Skeletal muscle tissue (tissue), 4 donors: ENCODE data around the gene NPHS1. TPM values are rescaled to one million over a fixed set of nuclear protein-coding genes. Genes with fewer than 3 reads are reported as not detected.

Experiments used
- H3K27ac ChIP-seq: one replicate; pipeline ENCODE4 v1.7.0; 2013; ENCODE audit warnings: mild to moderate bottlenecking, low read depth, low read length, inconsistent platforms
- H3K27me3 ChIP-seq, 3 donors: one replicate each; pipeline ENCODE4 v1.7.0; 2013; ENCODE audit warnings: low read length in 3 of 3; ENCODE audit not compliant: control insufficient read depth in 3 of 3, insufficient read depth in 3 of 3
- H3K36me3 ChIP-seq, 3 donors: one replicate each; pipeline ENCODE4 v1.7.0; 2013; ENCODE audit warnings: low read length in 3 of 3; ENCODE audit not compliant: control insufficient read depth in 3 of 3, insufficient read depth in 3 of 3
- H3K4me1 ChIP-seq, 3 donors: one replicate each; pipeline ENCODE4 v1.7.0; 2013; ENCODE audit warnings: low read length in 3 of 3, mild to moderate bottlenecking in 3 of 3; ENCODE audit not compliant: control insufficient read depth in 3 of 3, insufficient read depth in 3 of 3
- H3K4me3 ChIP-seq, 3 donors: one replicate each; pipeline ENCODE4 v1.7.0; 2013; ENCODE audit warnings: low read length in 3 of 3
- H3K9ac ChIP-seq, 3 donors: one replicate each; pipeline ENCODE4 v1.7.0; 2013; ENCODE audit warnings: low read length in 3 of 3, mild to moderate bottlenecking in 3 of 3, moderate library complexity in 2 of 3, low read depth in 1 of 3
- H3K9me3 ChIP-seq, 3 donors: one replicate each; pipeline ENCODE4 v1.7.0; 2013; ENCODE audit warnings: low read length in 3 of 3; ENCODE audit not compliant: control insufficient read depth in 3 of 3
- total RNA-seq: library from RNA; depleted of rRNA; stranded (reverse); fragments of >200 nt; gene quantifications from one replicate; pipeline ENCODE4 v1.2.3, GENCODE V29; 2014
- donor health status: Osteomylitis.

NPHS1 gene
- total RNA-seq, 1 donor from 2014 or later = under 0.01 TPM

DNA sequence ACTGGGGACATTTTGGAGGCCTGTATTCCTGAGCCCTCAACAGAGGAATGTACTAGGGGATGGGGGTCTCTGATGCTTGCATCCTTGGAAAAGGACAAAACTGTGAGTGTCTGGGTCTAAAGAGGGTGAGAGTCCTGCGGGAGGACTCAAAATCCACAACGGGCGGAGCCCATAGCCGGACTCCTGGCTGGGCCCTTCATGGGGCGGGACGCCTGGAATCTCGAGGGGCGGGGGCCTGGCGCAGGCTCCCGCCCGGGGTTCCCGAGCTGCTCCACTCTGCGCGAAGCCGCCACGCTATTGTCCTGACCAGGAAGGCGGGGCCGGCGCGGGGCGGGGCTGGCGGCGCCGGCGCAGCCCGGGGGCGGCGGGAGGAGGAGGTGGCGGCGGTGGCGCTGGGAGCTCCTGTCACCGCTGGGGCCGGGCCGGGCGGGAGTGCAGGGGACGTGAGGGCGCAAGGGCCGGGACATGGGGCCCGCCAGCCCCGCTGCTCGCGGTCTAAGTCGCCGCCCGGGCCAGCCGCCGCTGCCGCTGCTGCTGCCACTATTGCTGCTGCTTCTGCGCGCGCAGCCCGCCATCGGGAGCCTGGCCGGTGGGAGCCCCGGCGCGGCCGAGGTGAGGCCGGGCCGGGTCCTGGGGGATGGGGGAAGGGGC is 16.0 kb upstream of the NPHS1 start, which contains the start of gene APLP1:
Gene APLP1, plus strand, starts transcription at position 403 of the 651 bp plus-strand sequence. Its CDS starts 63 bp downstream, at position 466.
- Histone ChIP-seq H3K36me3 (no peaks in the 10 kb centered on the region), H3K27me3 (peaks cover 44 to 56% (median 55%) of the 10 kb centered on the region in 3 donors), H3K4me1 (peaks cover 4 to 13% (median 12%) of the 10 kb centered on the region in 3 donors), H3K9ac (no peak within 1 kb of the TSS), H3K27ac (no peak within 1 kb of the TSS), H3K9me3 (no peaks in the 10 kb centered on the region), H3K4me3 (peak within 1 kb of the TSS in 1 of 3 donors; percentile 54)

GRCh38 chr19:35863018-35863417 is 10.7 kb upstream of the NPHS1 start:
- Histone ChIP-seq H3K9me3 (no peaks in the 10 kb centered on the region), H3K27me3 (peaks cover 56 to 69% (median 62%) of the 10 kb centered on the region in 3 donors), H3K9ac (no peak overlapping the region)

DNA sequence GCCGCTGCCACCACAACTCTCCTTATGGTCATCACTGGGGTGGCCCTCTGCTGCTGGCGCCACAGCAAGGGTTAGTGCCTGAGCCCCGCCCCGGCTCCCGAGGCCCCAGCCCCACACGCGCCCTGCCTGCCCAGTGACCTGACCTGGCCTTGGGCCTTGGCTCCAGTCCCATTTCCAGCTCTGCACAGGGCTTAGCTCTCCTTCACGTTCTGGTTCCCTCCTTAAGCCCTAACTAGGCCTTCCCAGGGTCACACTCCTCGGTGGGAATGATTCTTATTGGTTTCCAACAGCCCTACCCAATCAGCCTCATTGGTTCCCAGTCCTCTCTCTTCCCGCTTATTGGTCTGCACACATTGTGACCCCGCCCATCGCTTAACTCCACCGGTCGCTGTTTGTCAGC is 10.2 kb upstream of the NPHS1 start:
- Histone ChIP-seq H3K27me3 (peaks cover 53 to 66% (median 65%) of the 10 kb centered on the region in 3 donors), H3K36me3 (no peaks in the 10 kb centered on the region), H3K4me1 (no peaks in the 10 kb centered on the region), H3K9me3 (no peaks in the 10 kb centered on the region), H3K9ac (no peak overlapping the region), H3K4me3 (no peak overlapping the region), H3K27ac (no peak overlapping the region)

More at GRCh38 chr19:35863018-35863417, 10.7 kb upstream of the NPHS1 start:
- H3K4me1 ChIP-seq = peaks cover 0 to under 1% (median 0%) of the 10 kb centered on the region in 3 donors
- H3K4me3 ChIP-seq = no peak overlapping the region
- H3K36me3 ChIP-seq = no peaks in the 10 kb centered on the region
- no peak overlapping the region for H3K27ac ChIP-seq

DNA sequence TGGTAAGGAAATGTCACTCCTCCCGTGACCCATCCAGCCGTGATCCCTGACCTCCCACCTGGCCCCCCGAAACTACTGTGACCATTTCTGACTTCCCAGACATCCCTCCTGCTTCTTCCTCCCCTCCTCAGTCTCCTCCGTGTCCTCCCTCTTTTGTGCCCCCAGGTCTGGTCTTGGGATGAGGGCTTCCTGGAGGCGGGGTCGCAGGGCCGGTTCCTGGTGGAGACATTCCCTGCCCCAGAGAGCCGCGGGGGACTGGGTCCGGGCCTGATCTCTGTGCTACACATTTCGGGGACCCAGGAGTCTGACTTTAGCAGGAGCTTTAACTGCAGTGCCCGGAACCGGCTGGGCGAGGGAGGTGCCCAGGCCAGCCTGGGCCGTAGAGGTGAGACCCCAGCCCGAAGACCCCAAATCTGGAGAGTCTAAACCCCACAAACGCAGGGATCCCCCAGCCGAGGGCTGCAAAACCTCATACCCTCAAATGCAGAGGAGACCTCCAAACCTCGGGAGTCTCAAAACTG is 9.4 kb upstream of the NPHS1 start:
- Histone ChIP-seq H3K4me3 (no peak overlapping the region), H3K9me3 (no peaks in the 10 kb centered on the region), H3K4me1 (peaks cover 0 to 3% (median 2%) of the 10 kb centered on the region in 3 donors), H3K36me3 (no peaks in the 10 kb centered on the region), H3K9ac (no peak overlapping the region), H3K27me3 (peaks cover 59 to 74% (median 67%) of the 10 kb centered on the region in 3 donors), H3K27ac (no peak overlapping the region)

- H3K9ac ChIP-seq = no peak overlapping the region
- no peaks in the 10 kb centered on the region for H3K36me3 ChIP-seq
- H3K4me3 ChIP-seq = no peak overlapping the region
- H3K27me3 ChIP-seq = peaks cover 60 to 75% (median 67%) of the 10 kb centered on the region in 3 donors
- no peak overlapping the region for H3K27ac ChIP-seq
- H3K9me3 ChIP-seq = no peaks in the 10 kb centered on the region
- peaks cover 0 to 3% (median 2%) of the 10 kb centered on the region in 3 donors for H3K4me1 ChIP-seq
Measured at GRCh38 chr19:35860818-35861639, 8.7 kb upstream of the NPHS1 start.

DNA sequence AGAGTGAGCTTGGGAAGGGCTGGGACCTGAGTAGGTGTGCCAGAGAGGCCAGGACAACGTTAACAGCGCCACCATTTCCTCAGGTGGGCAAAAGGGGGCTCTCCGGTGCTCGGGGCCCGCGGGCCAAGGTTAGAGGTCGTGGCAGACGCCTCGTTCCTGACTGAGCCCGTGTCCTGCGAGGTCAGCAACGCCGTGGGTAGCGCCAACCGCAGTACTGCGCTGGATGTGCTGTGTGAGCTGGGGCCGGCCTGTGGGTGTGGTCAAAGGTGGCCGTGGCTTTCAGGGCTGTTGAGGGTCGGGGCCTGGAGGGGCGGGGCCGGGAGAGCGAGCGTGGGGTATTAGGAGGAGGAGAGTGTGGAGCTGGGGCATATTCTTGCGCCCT is 8.1 kb upstream of the NPHS1 start:
- H3K27me3 ChIP-seq = peaks cover 66 to 75% (median 67%) of the 10 kb centered on the region in 3 donors
- H3K36me3 ChIP-seq = no peaks in the 10 kb centered on the region
- H3K9me3 ChIP-seq = no peaks in the 10 kb centered on the region
- H3K4me1 ChIP-seq = peaks cover 0 to 3% (median 2%) of the 10 kb centered on the region in 3 donors
- no peak overlapping the region for H3K4me3 ChIP-seq
- H3K9ac ChIP-seq = no peak overlapping the region
- H3K27ac ChIP-seq = no peak overlapping the region

GRCh38 chr19:35859414-35859813 is 7.1 kb upstream of the NPHS1 start:
- H3K4me1 ChIP-seq = peaks cover 0 to 3% (median 2%) of the 10 kb centered on the region in 3 donors
- no peaks in the 10 kb centered on the region for H3K9me3 ChIP-seq
- H3K9ac ChIP-seq = no peak overlapping the region
- peaks cover 71 to 79% (median 77%) of the 10 kb centered on the region in 3 donors for H3K27me3 ChIP-seq
- H3K4me3 ChIP-seq = no peak overlapping the region
- no peak overlapping the region for H3K27ac ChIP-seq
- no peaks in the 10 kb centered on the region for H3K36me3 ChIP-seq

GRCh38 chr19:35858311-35858710 is 6.0 kb upstream of the NPHS1 start:
- H3K9ac ChIP-seq = no peak overlapping the region
- H3K4me1 ChIP-seq = peaks cover 0 to 3% (median 2%) of the 10 kb centered on the region in 3 donors
- no peak overlapping the region for H3K27ac ChIP-seq
- H3K9me3 ChIP-seq = no peaks in the 10 kb centered on the region
- no peaks in the 10 kb centered on the region for H3K36me3 ChIP-seq
- H3K4me3 ChIP-seq = no peak overlapping the region
- H3K27me3 ChIP-seq = peaks cover 71 to 82% (median 79%) of the 10 kb centered on the region in 3 donors

DNA sequence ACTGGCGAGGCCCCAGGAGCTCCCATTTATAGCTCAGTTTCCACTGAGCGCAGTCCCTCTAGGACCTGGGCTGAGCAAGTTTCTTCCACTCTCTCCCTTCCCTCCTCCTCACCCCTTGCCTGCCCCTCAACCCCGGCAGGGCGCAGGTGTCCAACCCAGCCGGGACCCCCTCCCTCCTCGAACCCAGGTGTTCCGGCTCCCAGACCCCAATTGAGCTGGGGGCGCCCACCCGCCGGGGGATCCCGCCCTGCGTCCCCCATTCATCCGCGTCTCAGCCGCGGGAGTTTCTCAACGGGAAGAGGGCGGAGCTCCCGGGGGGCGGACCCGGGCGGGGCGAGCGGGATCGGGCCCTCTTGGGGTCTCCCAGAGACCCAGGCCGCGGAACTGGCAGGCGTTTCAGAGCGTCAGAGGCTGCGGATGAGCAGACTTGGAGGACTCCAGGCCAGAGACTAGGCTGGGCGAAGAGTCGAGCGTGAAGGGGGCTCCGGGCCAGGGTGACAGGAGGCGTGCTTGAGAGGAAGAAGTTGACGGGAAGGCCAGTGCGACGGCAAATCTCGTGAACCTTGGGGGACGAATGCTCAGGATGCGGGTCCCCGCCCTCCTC is 4.3 kb upstream of the NPHS1 start, which contains the start of gene KIRREL2:
Gene KIRREL2, plus strand, starts transcription at position 366 of the 604 bp plus-strand sequence. Its CDS starts 209 bp downstream, at position 575.
- peaks cover 75 to 84% (median 79%) of the 10 kb centered on the region in 3 donors for H3K27me3 ChIP-seq
- H3K9ac ChIP-seq = no peak within 1 kb of the TSS

More for the DNA sequence above, 4.3 kb upstream of the NPHS1 start, which contains the start of gene KIRREL2:
- no peaks in the 10 kb centered on the region for H3K9me3 ChIP-seq
- no peaks in the 10 kb centered on the region for H3K36me3 ChIP-seq
- H3K4me1 ChIP-seq = peaks cover 0 to 3% (median 2%) of the 10 kb centered on the region in 3 donors
- H3K27ac ChIP-seq = no peak within 1 kb of the TSS
- peak within 1 kb of the TSS in 2 of 3 donors; percentile 35 to 40 for H3K4me3 ChIP-seq
